Measurements from ENCODE around the gene LRBA. TPM values are rescaled to one million over a fixed set of nuclear protein-coding genes. Genes with fewer than 3 reads are reported as not detected.

LRBA gene
- total and polyA plus RNA-seq, 4 donors: 8.2 to 69.8 (median 32.8) TPM

GRCh38 chr4:150495550-150495949 is 519.5 kb downstream of the LRBA start:
- Histone ChIP-seq H3K9me3 (ENCODE audit: control insufficient read depth in 4 of 4, low read length in 3 of 4) (no peaks in the 10 kb centered on the region), H3K9ac (ENCODE audit: low read depth in 1 of 2, low read length in 2 of 2) (no peak overlapping the region), H3K36me3 (ENCODE audit: control insufficient read depth in 4 of 4, insufficient read depth in 3 of 4, low read depth in 1 of 4, low read length in 3 of 4) (no peaks in the 10 kb centered on the region), H3K4me3 (ENCODE audit: low read depth in 1 of 3, low read length in 3 of 3) (no peak overlapping the region), H3K27ac (ENCODE audit: low read depth in 1 of 2, low read length in 2 of 2) (no peak overlapping the region), H3K27me3 (ENCODE audit: control insufficient read depth in 4 of 4, insufficient read depth in 4 of 4, low read length in 3 of 4) (no peaks in the 10 kb centered on the region), H3K4me1 (ENCODE audit: control insufficient read depth in 4 of 4, insufficient read depth in 4 of 4, low read length in 3 of 4) (peaks cover 0 to 2% (median 0%) of the 10 kb centered on the region in 4 donors)
- no peak for DNase-seq (ENCODE audit: low spot score)
- TF ChIP-seq GABPA (IDR thresholded peaks at IDR 0.05 in 1 of 2, conservative IDR thresholded peaks at IDR 0.05 in 1 of 2) (no peak), MAX (IDR thresholded peaks at IDR 0.05) (no peak), HNF4A (conservative IDR thresholded peaks at IDR 0.05) (no peak), SP1 (IDR thresholded peaks at IDR 0.05) (no peak), EGR1 (IDR thresholded peaks at IDR 0.05; ENCODE audit: low read depth in 2 of 2) (no peak)
- TF ChIP-seq, protein P1, sequence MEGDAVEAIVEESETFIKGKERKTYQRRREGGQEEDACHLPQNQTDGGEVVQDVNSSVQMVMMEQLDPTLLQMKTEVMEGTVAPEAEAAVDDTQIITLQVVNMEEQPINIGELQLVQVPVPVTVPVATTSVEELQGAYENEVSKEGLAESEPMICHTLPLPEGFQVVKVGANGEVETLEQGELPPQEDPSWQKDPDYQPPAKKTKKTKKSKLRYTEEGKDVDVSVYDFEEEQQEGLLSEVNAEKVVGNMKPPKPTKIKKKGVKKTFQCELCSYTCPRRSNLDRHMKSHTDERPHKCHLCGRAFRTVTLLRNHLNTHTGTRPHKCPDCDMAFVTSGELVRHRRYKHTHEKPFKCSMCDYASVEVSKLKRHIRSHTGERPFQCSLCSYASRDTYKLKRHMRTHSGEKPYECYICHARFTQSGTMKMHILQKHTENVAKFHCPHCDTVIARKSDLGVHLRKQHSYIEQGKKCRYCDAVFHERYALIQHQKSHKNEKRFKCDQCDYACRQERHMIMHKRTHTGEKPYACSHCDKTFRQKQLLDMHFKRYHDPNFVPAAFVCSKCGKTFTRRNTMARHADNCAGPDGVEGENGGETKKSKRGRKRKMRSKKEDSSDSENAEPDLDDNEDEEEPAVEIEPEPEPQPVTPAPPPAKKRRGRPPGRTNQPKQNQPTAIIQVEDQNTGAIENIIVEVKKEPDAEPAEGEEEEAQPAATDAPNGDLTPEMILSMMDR (IDR thresholded peaks at IDR 0.05; ENCODE audit: low read depth, low read length, missing input control): no peak
- TF ChIP-seq, protein P2, sequence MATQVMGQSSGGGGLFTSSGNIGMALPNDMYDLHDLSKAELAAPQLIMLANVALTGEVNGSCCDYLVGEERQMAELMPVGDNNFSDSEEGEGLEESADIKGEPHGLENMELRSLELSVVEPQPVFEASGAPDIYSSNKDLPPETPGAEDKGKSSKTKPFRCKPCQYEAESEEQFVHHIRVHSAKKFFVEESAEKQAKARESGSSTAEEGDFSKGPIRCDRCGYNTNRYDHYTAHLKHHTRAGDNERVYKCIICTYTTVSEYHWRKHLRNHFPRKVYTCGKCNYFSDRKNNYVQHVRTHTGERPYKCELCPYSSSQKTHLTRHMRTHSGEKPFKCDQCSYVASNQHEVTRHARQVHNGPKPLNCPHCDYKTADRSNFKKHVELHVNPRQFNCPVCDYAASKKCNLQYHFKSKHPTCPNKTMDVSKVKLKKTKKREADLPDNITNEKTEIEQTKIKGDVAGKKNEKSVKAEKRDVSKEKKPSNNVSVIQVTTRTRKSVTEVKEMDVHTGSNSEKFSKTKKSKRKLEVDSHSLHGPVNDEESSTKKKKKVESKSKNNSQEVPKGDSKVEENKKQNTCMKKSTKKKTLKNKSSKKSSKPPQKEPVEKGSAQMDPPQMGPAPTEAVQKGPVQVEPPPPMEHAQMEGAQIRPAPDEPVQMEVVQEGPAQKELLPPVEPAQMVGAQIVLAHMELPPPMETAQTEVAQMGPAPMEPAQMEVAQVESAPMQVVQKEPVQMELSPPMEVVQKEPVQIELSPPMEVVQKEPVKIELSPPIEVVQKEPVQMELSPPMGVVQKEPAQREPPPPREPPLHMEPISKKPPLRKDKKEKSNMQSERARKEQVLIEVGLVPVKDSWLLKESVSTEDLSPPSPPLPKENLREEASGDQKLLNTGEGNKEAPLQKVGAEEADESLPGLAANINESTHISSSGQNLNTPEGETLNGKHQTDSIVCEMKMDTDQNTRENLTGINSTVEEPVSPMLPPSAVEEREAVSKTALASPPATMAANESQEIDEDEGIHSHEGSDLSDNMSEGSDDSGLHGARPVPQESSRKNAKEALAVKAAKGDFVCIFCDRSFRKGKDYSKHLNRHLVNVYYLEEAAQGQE (IDR thresholded peaks at IDR 0.05): no peak

- TF ChIP-seq FOXA1 (IDR thresholded peaks at IDR 0.05) (no peak), NR2F2 (IDR thresholded peaks at IDR 0.05) (no peak), RAD21 (IDR thresholded peaks at IDR 0.05) (no peak)
- no peak overlapping the region for H3K27ac ChIP-seq (ENCODE audit: low read depth in 1 of 2, low read length in 2 of 2)
- H3K36me3 ChIP-seq (ENCODE audit: control insufficient read depth in 4 of 4, insufficient read depth in 3 of 4, low read depth in 1 of 4, low read length in 3 of 4): no peaks in the 10 kb centered on the region
- no peak overlapping the region for H3K4me3 ChIP-seq (ENCODE audit: low read depth in 1 of 3, low read length in 3 of 3)
- H3K9me3 ChIP-seq (ENCODE audit: control insufficient read depth in 4 of 4, low read length in 3 of 4): no peaks in the 10 kb centered on the region
- WGBS: 99% methylated on average over 2 of the region's 2 CpGs
- no peaks in the 10 kb centered on the region for H3K27me3 ChIP-seq (ENCODE audit: control insufficient read depth in 4 of 4, insufficient read depth in 4 of 4, low read length in 3 of 4)
- H3K4me1 ChIP-seq (ENCODE audit: control insufficient read depth in 4 of 4, insufficient read depth in 4 of 4, low read length in 3 of 4): peaks cover 0 to 2% (median 0%) of the 10 kb centered on the region in 4 donors
- no peak for DNase-seq (ENCODE audit: low spot score)
- no peak overlapping the region for H3K9ac ChIP-seq (ENCODE audit: low read depth in 1 of 2, low read length in 2 of 2)
Observed at GRCh38 chr4:150493851-150494250, 521.2 kb downstream of the LRBA start.

- H3K27me3 ChIP-seq (ENCODE audit: control insufficient read depth in 4 of 4, insufficient read depth in 4 of 4, low read length in 3 of 4): no peaks in the 10 kb centered on the region
- no peak for DNase-seq (ENCODE audit: low spot score)
- WGBS: 59% methylated on average over 3 of the region's 3 CpGs
- peaks cover 0 to 2% (median 0%) of the 10 kb centered on the region in 4 donors for H3K4me1 ChIP-seq (ENCODE audit: control insufficient read depth in 4 of 4, insufficient read depth in 4 of 4, low read length in 3 of 4)
- H3K27ac ChIP-seq (ENCODE audit: low read depth in 1 of 2, low read length in 2 of 2): no peak overlapping the region
- TF ChIP-seq EGR1 (IDR thresholded peaks at IDR 0.05; ENCODE audit: low read depth in 2 of 2) (no peak), RXRA (IDR thresholded peaks at IDR 0.05) (no peak), MAX (IDR thresholded peaks at IDR 0.05) (no peak), SP1 (IDR thresholded peaks at IDR 0.05) (no peak)
- TF ChIP-seq, protein P1 (IDR thresholded peaks at IDR 0.05; ENCODE audit: low read depth, low read length, missing input control): no peak
- H3K9ac ChIP-seq (ENCODE audit: low read depth in 1 of 2, low read length in 2 of 2): no peak overlapping the region
- H3K36me3 ChIP-seq (ENCODE audit: control insufficient read depth in 4 of 4, insufficient read depth in 3 of 4, low read depth in 1 of 4, low read length in 3 of 4): no peaks in the 10 kb centered on the region
- no peak overlapping the region for H3K4me3 ChIP-seq (ENCODE audit: low read depth in 1 of 3, low read length in 3 of 3)
- H3K9me3 ChIP-seq (ENCODE audit: control insufficient read depth in 4 of 4, low read length in 3 of 4): no peaks in the 10 kb centered on the region
Observed at GRCh38 chr4:150491132-150492049, 523.7 kb downstream of the LRBA start.

Measured in liver (tissue), 9 donors.